PC-9 (cell line): ENCODE data around the gene ATE1.

Experiments used
- EZH2 ChIP-seq: fragments of 200-600 bp; sonication (generic); IDR thresholded peaks from 2 replicates; pipeline ENCODE4 v1.8.0; 2017; ENCODE audit warnings: antibody characterized with exemption, low read depth
- TF ChIP-seq, protein P1 (sequence below): fragments of 200-600 bp; sonication (generic); conservative IDR thresholded peaks from 2 replicates; pipeline ENCODE4 v1.6.1; 2017; ENCODE audit warnings: mixed run types, antibody characterized with exemption, mild to moderate bottlenecking, moderate library complexity

- TF ChIP-seq, protein P1, sequence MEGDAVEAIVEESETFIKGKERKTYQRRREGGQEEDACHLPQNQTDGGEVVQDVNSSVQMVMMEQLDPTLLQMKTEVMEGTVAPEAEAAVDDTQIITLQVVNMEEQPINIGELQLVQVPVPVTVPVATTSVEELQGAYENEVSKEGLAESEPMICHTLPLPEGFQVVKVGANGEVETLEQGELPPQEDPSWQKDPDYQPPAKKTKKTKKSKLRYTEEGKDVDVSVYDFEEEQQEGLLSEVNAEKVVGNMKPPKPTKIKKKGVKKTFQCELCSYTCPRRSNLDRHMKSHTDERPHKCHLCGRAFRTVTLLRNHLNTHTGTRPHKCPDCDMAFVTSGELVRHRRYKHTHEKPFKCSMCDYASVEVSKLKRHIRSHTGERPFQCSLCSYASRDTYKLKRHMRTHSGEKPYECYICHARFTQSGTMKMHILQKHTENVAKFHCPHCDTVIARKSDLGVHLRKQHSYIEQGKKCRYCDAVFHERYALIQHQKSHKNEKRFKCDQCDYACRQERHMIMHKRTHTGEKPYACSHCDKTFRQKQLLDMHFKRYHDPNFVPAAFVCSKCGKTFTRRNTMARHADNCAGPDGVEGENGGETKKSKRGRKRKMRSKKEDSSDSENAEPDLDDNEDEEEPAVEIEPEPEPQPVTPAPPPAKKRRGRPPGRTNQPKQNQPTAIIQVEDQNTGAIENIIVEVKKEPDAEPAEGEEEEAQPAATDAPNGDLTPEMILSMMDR, result no peak
- TF ChIP-seq EZH2, result no peak
These were observed 130.3 kb downstream of the ATE1 start for GRCh38 chr10:121797490-121797889.
